ENCODE measurements around the gene AKT2.

DNA sequence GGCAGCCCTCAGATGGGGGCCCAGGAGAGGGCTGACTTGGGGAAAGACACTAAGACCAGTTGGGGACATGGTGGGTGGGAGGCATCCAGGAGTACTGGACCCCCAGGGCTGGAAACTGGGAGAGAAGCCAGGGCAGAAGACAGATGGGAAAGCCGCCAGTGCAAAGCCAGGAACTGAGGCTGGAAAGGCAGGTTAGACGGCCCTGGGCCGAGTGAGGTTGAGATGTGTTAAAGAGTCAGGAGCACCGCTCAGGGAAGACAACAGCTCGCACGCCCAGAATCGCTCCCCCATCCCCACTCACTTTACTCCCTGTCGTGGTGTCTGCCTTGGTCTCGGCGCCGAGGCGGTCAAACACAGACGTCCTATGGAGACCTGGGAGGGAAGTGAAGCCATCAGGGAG lies 38.6 kb upstream of the AKT2 start:
- TF ChIP-seq, protein P1, sequence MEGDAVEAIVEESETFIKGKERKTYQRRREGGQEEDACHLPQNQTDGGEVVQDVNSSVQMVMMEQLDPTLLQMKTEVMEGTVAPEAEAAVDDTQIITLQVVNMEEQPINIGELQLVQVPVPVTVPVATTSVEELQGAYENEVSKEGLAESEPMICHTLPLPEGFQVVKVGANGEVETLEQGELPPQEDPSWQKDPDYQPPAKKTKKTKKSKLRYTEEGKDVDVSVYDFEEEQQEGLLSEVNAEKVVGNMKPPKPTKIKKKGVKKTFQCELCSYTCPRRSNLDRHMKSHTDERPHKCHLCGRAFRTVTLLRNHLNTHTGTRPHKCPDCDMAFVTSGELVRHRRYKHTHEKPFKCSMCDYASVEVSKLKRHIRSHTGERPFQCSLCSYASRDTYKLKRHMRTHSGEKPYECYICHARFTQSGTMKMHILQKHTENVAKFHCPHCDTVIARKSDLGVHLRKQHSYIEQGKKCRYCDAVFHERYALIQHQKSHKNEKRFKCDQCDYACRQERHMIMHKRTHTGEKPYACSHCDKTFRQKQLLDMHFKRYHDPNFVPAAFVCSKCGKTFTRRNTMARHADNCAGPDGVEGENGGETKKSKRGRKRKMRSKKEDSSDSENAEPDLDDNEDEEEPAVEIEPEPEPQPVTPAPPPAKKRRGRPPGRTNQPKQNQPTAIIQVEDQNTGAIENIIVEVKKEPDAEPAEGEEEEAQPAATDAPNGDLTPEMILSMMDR (IDR thresholded peaks at IDR 0.05): no peak
- TF ChIP-seq POLR2A (IDR thresholded peaks at IDR 0.05): no peak
- no peak for TF ChIP-seq EP300 (IDR thresholded peaks at IDR 0.05; ENCODE audit: low read depth)

All from transverse colon (tissue), 3 donors.